PC-9 (cell line): ENCODE data around the gene FAM131A. TPM values are rescaled to one million over a fixed set of nuclear protein-coding genes. Genes with fewer than 3 reads are reported as not detected.

ENCODE experiments used
- BruUV-seq: library from RNA; stranded (reverse); fragments of 400-500 nt; replicated peaks from 2 replicates; lab custom pipeline; 2021; lab: Mats Ljungman, UMichigan
- CTCF ChIA-PET: fragments of 300-600 bp; sonication (Branson Sonifier 250); formaldehyde crosslinking; loops from one replicate; lab custom pipeline; 2022; ENCODE audit warnings: antibody characterized with exemption; lab: Charles Lee
- POLR2A ChIA-PET: fragments of 300-600 bp; sonication (Branson Sonifier 250); formaldehyde crosslinking; loops from one replicate; lab custom pipeline; 2022; ENCODE audit warnings: antibody characterized with exemption; ENCODE audit not compliant: unreplicated experiment; lab: Charles Lee
- DNase-seq, 2 experiments: peaks; one replicate each; pipeline versions ENCODE4 v3.0.0 to v3.0.0-alpha.2; 2015 to 2022; ENCODE audit warnings: mixed read lengths in 1 of 2
- H2AFZ ChIP-seq: fragments of 200-600 bp; sonication (generic); 2 replicates; pipeline ENCODE4 v1.8.1; 2017; ENCODE audit warnings: antibody characterized with exemption
- H3F3A ChIP-seq: fragments of 200-600 bp; sonication (generic); 2 replicates; pipeline ENCODE4 v1.8.1; 2017; ENCODE audit warnings: antibody characterized with exemption, mild to moderate bottlenecking, low read depth; ENCODE audit not compliant: insufficient read depth
- H3K27ac ChIP-seq: fragments of 200-600 bp; sonication (generic); 2 replicates; pipeline ENCODE4 v1.6.1; 2016; ENCODE audit warnings: mixed run types
- H3K27me3 ChIP-seq: fragments of 200-600 bp; sonication (generic); 2 replicates; pipeline ENCODE4 v1.6.1; 2016; ENCODE audit warnings: low read depth, mixed run types; ENCODE audit not compliant: insufficient read depth
- H3K36me3 ChIP-seq: fragments of 200-600 bp; sonication (generic); 2 replicates; pipeline ENCODE4 v1.6.1; 2016; ENCODE audit warnings: low read depth, mixed run types
- H3K4me1 ChIP-seq: fragments of 200-600 bp; sonication (generic); replicated peaks from 2 replicates; pipeline ENCODE4 v1.6.1; 2016; ENCODE audit warnings: mixed run types; ENCODE audit not compliant: insufficient read depth
- H3K4me2 ChIP-seq: fragments of 200-600 bp; sonication (generic); 2 replicates; pipeline ENCODE4 v1.6.1; 2017; ENCODE audit warnings: mixed run types
- H3K4me3 ChIP-seq: fragments of 200-600 bp; sonication (generic); 2 replicates; pipeline ENCODE4 v1.6.1; 2016; ENCODE audit warnings: mixed run types
- H3K79me2 ChIP-seq: fragments of 200-600 bp; sonication (generic); 2 replicates; pipeline ENCODE4 v1.6.1; 2017; ENCODE audit warnings: low read depth, mixed run types
- H3K9me2 ChIP-seq: fragments of 200-600 bp; sonication (generic); 2 replicates; pipeline ENCODE4 v1.8.1; 2017; ENCODE audit warnings: mild to moderate bottlenecking; ENCODE audit not compliant: insufficient read depth
- H3K9me3 ChIP-seq: fragments of 200-600 bp; sonication (generic); 2 replicates; pipeline ENCODE4 v1.8.1; 2016; ENCODE audit warnings: low read depth; ENCODE audit not compliant: insufficient read depth
- H4K20me1 ChIP-seq: fragments of 200-600 bp; sonication (generic); 2 replicates; pipeline ENCODE4 v1.8.1; 2017; ENCODE audit not compliant: insufficient read depth
- CTCF ChIP-seq: fragments of 200-600 bp; sonication (generic); conservative IDR thresholded peaks from 2 replicates; pipeline ENCODE4 v1.6.1; 2017; ENCODE audit warnings: mixed run types, antibody characterized with exemption, mild to moderate bottlenecking, moderate library complexity
- EZH2 ChIP-seq: fragments of 200-600 bp; sonication (generic); IDR thresholded peaks from 2 replicates; pipeline ENCODE4 v1.8.0; 2017; ENCODE audit warnings: antibody characterized with exemption, low read depth
- intact Hi-C: fragments of 100-400 bp; cut with micrococcal nuclease; formaldehyde crosslinking; loops from one replicate; pipeline ENCODE4 v1.10.0; 2022; ENCODE audit not compliant: unreplicated experiment
- total RNA-seq: library from RNA; stranded (reverse); gene quantifications from 2 replicates; pipeline ENCODE4 v1.2.3, GENCODE V29; 2021

FAM131A gene
- total RNA-seq, 1 experiment from 2014 or later, result 25.5 TPM

- DNase-seq, result no peak
- Histone ChIP-seq H2AFZ (no peak overlapping the region), H3K79me2 (no peaks in the 10 kb centered on the region), H3K27ac (no peak overlapping the region), H3K4me3 (no peak overlapping the region), H3K27me3 (peaks cover 74% of the 10 kb centered on the region), H3K9me2 (no peaks in the 10 kb centered on the region), H3K9me3 (no peaks in the 10 kb centered on the region), H3K4me2 (no peak overlapping the region), H4K20me1 (no peaks in the 10 kb centered on the region), H3K36me3 (no peaks in the 10 kb centered on the region), H3F3A (no peaks in the 10 kb centered on the region), H3K4me1 (no peaks in the 10 kb centered on the region)
- POLR2A ChIA-PET, result no interaction called here
- no TSS peak for BruUV-seq
- TF ChIP-seq CTCF (no peak), EZH2 (no peak)
- intact Hi-C loops, result no loop called here
- CTCF ChIA-PET, result no interaction called here
Observed at GRCh38 chr3:184381261-184382224, 44.1 kb downstream of the FAM131A start.

- POLR2A ChIA-PET, result no interaction called here
- DNase-seq, result no peak
- BruUV-seq, result no TSS peak
- no peaks in the 10 kb centered on the region for H3K4me1 ChIP-seq
- intact Hi-C loops, result no loop called here
- TF ChIP-seq CTCF, result no peak
- no peak for TF ChIP-seq EZH2
- H3F3A ChIP-seq, result no peaks in the 10 kb centered on the region
- no peaks in the 10 kb centered on the region for H3K9me3 ChIP-seq
- H3K4me3 ChIP-seq, result no peak overlapping the region
- no peaks in the 10 kb centered on the region for H4K20me1 ChIP-seq
- H3K79me2 ChIP-seq, result no peaks in the 10 kb centered on the region
- CTCF ChIA-PET, result no interaction called here
- H3K36me3 ChIP-seq, result no peaks in the 10 kb centered on the region
- H3K4me2 ChIP-seq, result no peak overlapping the region
- no peak overlapping the region for H2AFZ ChIP-seq
- peaks cover 76% of the 10 kb centered on the region for H3K27me3 ChIP-seq
- H3K27ac ChIP-seq, result no peak overlapping the region
- no peaks in the 10 kb centered on the region for H3K9me2 ChIP-seq
Observed at GRCh38 chr3:184382326-184383032, 45.1 kb downstream of the FAM131A start.

DNA sequence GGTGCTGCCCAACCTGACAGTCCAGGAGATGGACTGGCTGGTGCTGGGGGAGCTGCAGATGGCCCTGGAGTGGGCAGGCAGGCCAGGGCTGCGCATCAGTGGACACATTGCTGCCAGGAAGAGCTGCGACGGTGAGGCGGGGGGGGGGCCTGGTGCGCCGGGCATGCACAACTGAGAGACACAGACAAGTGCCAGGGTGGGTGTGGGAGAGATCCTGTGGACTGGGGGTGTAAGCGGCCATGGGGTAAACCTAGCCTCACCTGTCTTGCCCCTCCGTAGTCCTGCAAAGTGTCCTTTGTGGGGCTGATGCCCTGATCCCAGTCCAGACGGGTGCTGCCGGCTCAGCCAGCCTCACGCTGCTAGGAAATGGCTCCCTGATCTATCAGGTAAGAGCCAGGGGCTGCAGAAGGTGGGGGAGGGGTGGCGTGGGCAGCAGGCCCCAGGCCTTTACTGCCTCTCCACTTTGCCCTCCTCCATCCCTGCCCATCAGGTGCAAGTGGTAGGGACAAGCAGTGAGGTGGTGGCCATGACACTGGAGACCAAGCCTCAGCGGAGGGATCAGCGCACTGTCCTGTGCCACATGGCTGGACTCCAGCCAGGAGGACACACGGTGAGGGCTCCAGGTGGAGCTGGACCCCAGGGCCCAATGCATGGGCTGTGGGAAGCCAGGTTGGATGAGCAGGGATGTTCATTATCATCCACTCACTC lies 45.8 kb downstream of the FAM131A start:
- TF ChIP-seq EZH2, result no peak
- TF ChIP-seq CTCF, result no peak
- intact Hi-C loops, result no loop called here
- Histone ChIP-seq H3K4me3 (no peak overlapping the region), H3K9me2 (no peaks in the 10 kb centered on the region), H3K9me3 (no peaks in the 10 kb centered on the region), H3F3A (no peaks in the 10 kb centered on the region), H2AFZ (no peak overlapping the region), H3K27me3 (peaks cover 76% of the 10 kb centered on the region), H3K27ac (no peak overlapping the region), H3K36me3 (no peaks in the 10 kb centered on the region), H3K4me1 (no peaks in the 10 kb centered on the region), H4K20me1 (no peaks in the 10 kb centered on the region), H3K4me2 (no peak overlapping the region), H3K79me2 (no peaks in the 10 kb centered on the region)
- CTCF ChIA-PET, result no interaction called here
- no TSS peak for BruUV-seq
- POLR2A ChIA-PET, result no interaction called here
- no peak for DNase-seq
